ENCODE results near the gene OR10H3.

DNA sequence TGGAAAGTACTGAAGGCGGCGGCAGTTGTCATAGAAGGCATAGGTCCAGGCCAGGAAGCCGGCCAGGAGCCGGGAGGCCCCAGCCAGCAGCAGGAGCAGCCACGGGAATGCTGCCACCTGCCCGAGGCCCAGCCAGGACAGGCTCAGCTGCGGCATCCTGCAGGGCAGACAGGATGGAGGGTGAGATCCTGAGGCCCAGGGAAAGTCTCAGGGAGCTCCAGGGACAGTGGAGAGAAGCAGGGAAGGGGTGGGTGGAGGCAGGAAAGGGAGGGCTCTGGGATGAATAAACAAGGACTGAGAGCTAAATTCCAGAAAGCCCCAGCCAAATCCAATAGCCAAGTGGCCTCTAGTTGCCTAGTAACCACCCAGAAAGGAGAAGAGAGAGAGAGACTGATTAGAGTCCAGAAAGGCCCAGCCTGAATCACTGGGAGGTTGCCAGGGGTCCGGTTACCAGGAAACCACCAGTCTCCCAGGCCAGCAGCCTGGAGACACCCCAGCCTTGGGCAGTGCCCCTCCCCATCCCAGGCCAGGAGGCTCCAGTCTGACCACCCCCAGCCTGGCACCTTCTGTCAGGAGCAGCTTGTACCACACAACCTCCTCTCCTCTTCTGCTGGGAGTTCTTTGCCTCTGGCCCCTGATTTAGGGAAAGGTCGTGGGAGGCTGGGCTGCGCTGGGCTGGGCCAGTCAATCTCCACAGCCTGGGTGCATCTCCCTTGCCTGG is 42.1 kb downstream of the OR10H3 start:
- no peak for TF ChIP-seq POLR2A (IDR thresholded peaks at IDR 0.05)
- TF ChIP-seq, protein P1, sequence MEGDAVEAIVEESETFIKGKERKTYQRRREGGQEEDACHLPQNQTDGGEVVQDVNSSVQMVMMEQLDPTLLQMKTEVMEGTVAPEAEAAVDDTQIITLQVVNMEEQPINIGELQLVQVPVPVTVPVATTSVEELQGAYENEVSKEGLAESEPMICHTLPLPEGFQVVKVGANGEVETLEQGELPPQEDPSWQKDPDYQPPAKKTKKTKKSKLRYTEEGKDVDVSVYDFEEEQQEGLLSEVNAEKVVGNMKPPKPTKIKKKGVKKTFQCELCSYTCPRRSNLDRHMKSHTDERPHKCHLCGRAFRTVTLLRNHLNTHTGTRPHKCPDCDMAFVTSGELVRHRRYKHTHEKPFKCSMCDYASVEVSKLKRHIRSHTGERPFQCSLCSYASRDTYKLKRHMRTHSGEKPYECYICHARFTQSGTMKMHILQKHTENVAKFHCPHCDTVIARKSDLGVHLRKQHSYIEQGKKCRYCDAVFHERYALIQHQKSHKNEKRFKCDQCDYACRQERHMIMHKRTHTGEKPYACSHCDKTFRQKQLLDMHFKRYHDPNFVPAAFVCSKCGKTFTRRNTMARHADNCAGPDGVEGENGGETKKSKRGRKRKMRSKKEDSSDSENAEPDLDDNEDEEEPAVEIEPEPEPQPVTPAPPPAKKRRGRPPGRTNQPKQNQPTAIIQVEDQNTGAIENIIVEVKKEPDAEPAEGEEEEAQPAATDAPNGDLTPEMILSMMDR (IDR thresholded peaks at IDR 0.05) = peak in 1 of 4 donors; percentile 17

Data from right lobe of liver (tissue), 4 donors.